RCC 7860 (cell line): Measurements from ENCODE around the gene TSTD1.
"Not testable (repeated sequence)": the region's sequence is repeated elsewhere in the genome, so short reads cannot be mapped to it uniquely, and the experiment has no call there.

Experiments used
- DNase-seq: peaks from one replicate; pipeline ENCODE4 v3.0.0-alpha.2; 2015; ENCODE audit warnings: low spot score
- FAIRE-seq: peaks from 2 replicates; lab custom pipeline; 2012; peaks lifted over from hg19 to GRCh38; lab: Jason Lieb, UNC

Gene TSTD1

GRCh38 chr1:161012420-161012819 is 26.3 kb downstream of the TSTD1 start:
- FAIRE-seq (no peak), DNase-seq (no peak)

- DNase-seq, result no peak
- no peak for FAIRE-seq
Observed at GRCh38 chr1:161009602-161010211, 29.1 kb downstream of the TSTD1 start.

GRCh38 chr1:161008869-161009510 is 29.8 kb downstream of the TSTD1 start:
- DNase-seq (no peak), FAIRE-seq (no peak)

- no peak for FAIRE-seq
- no peak for DNase-seq
Observed at GRCh38 chr1:161007369-161007768, 31.4 kb downstream of the TSTD1 start.

GRCh38 chr1:161006563-161006962 is 32.2 kb downstream of the TSTD1 start:
- DNase-seq, result no peak
- FAIRE-seq, result no peak

- DNase-seq (no peak), FAIRE-seq (no peak)
Observed at GRCh38 chr1:161001525-161001924, 37.2 kb downstream of the TSTD1 start.

GRCh38 chr1:161000736-161001480 is 37.9 kb downstream of the TSTD1 start:
- no peak for FAIRE-seq
- no peak for DNase-seq

- no peak for FAIRE-seq
- DNase-seq, result no peak
Observed at GRCh38 chr1:160999376-160999775, 39.4 kb downstream of the TSTD1 start.

- no peak for DNase-seq
Observed at GRCh38 chr1:160997323-160998038, 41.3 kb downstream of the TSTD1 start.

GRCh38 chr1:160996178-160996577 is 42.6 kb downstream of the TSTD1 start:
- FAIRE-seq (peak; percentile 93), DNase-seq (peak; percentile 93)

More at GRCh38 chr1:160997323-160998038, 41.3 kb downstream of the TSTD1 start:
- FAIRE-seq, result no peak

GRCh38 chr1:160993544-160994193 is 45.1 kb downstream of the TSTD1 start:
- peak; percentile 11 for DNase-seq

GRCh38 chr1:160992036-160992435 is 46.7 kb downstream of the TSTD1 start:
- not testable (repeated sequence) for DNase-seq, FAIRE-seq

More at GRCh38 chr1:160993544-160994193, 45.1 kb downstream of the TSTD1 start:
- FAIRE-seq, result no peak
